Measurements from ENCODE around the gene CDS1.
"Not testable (repeated sequence)": the region's sequence is repeated elsewhere in the genome, so short reads cannot be mapped to it uniquely, and the experiment has no call there.

Gene CDS1

GRCh38 chr4:84582988-84583875 is at the start of gene CDS1:
TSS of gene CDS1 (plus strand) at chr4:84583127. CDS start at chr4:84583402, 275 bp downstream.
- DNase-seq, result peak; percentile 9

GRCh38 chr4:84535901-84536300 is 47.0 kb upstream of the CDS1 start:
- no peak for DNase-seq

DNA sequence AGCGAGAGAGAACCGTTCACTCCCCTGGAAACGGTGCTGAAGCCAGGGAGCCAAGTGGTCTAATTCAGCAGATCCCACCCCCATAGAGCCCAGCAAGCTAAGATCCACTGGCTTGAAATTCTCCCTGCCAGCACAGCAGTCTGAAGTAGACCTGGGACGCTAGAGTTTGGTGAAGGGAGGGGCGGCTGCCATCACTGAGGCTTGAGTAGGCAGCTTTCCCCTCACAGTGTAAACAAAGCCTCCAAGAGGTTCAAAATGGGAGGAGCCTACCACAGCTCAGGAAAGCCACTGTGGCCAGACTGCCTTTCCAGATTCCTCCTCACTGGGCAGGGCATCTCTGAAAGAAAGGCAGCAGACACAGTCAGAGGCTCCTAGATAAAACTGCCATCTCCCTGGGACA is 37.8 kb upstream of the CDS1 start:
- DNase-seq, result no peak

DNA sequence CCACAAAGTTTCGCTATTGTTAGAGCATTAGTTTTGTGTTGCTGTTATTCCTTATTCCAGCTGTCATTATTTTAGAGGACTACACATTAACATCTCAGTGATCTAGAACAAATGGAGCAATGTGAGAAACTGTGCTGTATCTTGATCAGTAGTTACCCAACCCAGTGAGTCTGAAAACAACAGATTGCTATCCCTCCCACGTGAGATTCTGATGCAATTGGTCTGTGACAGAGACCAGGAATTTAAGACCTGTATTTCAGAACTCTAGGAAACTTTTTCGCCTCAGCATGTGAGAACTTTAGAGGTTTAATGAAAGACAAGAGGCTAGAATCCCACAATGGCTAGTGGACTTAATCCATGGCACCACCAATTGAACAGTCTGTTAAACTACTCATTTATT is 35.7 kb upstream of the CDS1 start:
- no peak for DNase-seq

DNA sequence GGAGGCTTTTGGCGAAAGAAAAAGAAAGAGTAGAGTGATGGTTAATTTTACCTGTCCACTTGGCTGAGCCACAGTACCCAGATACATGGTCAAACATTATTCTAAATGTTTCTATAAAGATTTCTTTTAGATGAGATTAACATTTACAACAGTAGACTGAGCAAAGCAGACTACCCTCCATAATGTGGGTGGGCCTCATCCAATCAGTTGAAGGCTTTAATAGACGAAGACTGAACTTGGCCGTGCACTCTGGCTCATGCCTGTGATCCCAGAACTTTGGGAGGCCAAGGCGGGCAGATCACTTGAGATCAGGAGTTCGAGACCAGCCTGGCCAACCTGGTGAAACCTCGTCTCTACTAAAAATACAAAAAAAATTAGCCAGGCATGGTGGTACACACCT is 33.7 kb upstream of the CDS1 start:
- DNase-seq, result not testable (repeated sequence)

DNA sequence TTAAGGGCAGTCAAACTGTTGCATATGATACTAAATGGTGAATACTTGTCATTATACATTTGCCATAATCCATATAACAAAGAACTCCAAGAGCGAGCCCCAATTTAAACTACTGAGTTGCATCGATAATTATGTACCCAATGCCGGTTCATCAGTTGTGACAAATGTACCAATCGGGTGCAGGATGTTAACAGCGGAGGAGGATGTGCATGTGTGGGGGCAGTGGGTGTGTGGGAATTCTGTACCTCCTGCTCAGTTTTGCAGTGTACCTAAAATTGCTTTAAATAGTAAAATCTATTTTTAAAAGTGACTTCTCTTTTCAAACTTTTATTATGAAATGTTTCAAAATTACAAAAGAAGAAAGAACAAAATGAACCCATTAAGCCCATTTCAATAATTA is 20.8 kb upstream of the CDS1 start:
- no peak for DNase-seq

DNA sequence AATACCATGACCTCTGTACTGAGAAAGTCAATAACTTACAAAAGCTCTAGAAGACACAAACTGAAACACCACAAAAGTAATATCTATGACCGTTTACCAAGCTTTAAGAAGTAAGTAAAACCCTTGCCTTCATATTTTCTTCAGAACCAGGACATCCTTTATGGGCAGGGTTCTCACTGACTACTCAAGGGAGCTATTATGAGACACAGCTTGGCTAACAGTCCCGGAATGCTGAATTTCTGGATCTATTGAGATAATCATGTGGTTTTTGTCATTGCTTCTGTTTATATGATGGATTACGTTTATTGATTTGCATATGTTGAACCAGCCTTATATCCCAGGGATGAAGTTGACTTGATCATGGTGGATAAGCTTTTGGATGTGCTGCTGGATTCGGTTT is 19.9 kb upstream of the CDS1 start:
- DNase-seq, result no peak

DNA sequence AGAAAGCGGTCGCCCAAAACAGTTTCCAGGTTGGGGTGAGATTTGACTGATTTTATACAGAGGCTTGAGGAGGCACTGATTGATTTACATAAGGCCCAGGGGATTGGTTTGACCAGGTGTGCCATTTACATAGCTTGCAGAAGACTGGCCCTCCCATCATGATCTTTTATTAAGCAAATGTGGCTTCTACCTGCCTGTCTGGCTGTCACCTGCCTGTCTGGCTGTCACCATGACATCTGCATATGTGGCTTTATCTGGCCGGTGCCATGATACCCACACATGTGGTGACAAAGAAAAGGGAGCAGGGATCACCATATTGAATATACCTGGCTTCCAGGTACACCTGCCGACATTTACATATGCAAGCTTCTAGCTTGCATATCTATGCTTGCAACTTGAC is 17.0 kb upstream of the CDS1 start:
- no peak for DNase-seq

- DNase-seq, result no peak
These were observed 14.4 kb upstream of the CDS1 start for GRCh38 chr4:84568496-84568895.

GRCh38 chr4:84569009-84569408 is 13.9 kb upstream of the CDS1 start:
- no peak for DNase-seq

DNA sequence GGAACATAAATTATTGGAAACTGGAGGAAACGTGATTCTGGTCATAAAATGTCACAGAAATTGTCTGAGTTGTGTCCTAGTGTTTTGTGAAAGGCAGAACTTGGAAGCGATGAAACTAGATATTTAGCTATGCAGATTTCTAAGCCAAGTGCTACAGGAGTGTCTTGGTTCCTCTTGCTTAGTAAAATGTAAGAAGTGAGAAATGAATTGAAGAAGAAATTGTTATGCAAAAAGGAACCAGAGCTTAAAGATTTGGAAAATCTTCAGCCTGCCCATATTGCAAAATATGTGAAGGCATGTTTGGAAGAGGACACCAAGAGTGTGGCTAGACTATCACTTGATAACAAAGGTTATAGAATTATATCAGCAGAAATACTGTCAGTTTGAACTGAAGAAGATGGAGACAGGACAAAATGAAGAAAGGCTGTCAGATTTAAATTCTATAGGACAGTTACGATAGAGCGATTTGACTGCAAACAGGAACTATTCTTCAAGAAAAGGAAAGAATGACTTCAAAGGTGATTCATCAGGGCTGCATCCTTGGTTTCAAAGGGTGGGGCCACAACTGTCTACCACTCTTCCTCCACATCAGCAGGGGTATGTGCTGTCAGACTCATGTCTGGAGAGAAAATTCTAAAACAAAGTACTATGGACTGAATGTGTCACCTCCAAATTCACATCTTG is 9.4 kb upstream of the CDS1 start:
- DNase-seq, result peak; percentile 25

- no peak for DNase-seq
These were observed 8.7 kb upstream of the CDS1 start for GRCh38 chr4:84574069-84574720.

DNA sequence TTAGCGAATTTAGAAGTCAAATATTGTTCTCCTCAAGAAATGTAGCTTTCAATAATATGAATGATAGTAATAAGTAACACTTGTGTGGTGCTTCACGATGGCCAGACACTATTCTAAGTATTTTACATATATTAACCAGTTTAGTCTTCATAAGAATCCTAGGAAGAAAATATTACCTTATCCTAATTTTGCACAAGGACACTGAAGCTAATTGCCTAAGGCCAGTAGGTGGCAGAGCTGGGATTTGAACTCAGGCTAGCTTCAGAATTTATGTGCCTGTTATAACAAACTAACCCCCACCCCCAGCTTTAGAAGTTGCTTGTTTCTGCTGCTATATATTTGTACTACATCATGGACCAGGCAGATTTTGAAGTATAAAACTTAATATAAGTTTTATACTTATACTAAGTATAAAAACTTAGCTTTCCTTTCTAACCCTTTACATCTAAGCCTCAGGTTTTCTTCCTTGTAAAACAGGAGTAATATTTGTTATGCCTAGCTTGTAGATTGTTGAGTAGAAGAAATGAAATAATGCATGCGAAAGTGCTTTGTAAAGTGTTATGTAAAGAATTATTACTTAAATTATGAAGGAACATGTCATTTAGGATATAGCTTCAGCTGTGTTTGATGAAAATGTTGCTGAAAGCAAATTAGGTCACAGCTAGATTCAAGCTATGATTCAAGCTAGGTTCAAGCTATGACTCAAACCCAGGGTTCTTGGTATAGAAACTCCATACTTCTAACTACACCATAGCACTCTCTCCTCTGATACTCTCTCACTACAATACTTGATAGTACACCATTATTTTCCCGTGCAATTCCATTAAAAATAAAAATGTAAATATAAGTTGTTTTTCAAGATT is 4.2 kb upstream of the CDS1 start:
- DNase-seq, result peak; percentile 25

- no peak for DNase-seq
These were observed 3.5 kb upstream of the CDS1 start for GRCh38 chr4:84579403-84579776.

- DNase-seq, result peak; percentile 75
These were observed 482 bp upstream of the CDS1 start for GRCh38 chr4:84582302-84582987.

GRCh38 chr4:84583876-84584380 is 1.0 kb downstream of the CDS1 start:
- no peak for DNase-seq

GRCh38 chr4:84585251-84585650 is 2.3 kb downstream of the CDS1 start:
- DNase-seq, result no peak

DNA sequence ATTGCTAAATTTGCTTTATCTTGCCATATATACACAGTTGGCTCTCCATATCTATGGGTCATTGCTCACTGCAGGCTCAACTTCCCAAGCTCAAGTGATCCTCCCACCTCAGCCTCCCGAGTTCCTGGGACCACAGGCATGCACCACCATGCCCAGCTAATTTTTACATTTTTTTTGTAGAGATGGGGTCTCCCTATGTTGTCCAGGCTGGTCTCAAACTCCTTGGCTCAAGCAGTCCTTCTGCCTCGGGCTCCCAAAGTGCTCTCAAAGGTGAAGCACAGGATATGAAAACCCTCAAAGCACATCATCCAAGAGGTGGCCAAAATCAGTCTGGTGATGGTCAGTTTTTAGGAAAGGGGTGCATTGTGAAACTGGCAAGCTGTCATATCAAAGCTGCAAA is 11.8 kb downstream of the CDS1 start:
- no peak for DNase-seq

- DNase-seq, result no peak
These were observed 13.9 kb downstream of the CDS1 start for GRCh38 chr4:84596826-84597225.

GRCh38 chr4:84597450-84597849 is 14.5 kb downstream of the CDS1 start:
- DNase-seq, result no peak

DNA sequence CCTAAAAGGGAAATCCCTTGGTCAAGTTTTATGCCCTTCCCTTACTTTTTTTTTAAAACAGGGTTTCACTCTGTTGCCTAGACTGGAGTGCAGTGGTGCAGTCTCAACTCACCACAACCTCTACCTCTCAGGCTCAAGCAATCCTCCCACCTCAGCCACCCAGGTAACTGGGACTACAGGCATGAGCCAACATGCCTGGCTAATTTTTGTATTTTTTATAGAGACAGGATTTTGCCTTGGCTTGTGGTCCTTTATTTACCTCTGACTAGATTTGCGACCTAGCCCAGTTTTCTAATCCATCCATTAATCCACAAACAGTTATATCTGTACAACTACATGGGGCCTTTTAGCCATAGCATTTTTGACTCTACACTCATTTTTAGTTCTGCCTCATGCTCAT is 23.7 kb downstream of the CDS1 start:
- DNase-seq, result no peak

GRCh38 chr4:84611531-84611930 is 28.6 kb downstream of the CDS1 start:
- no peak for DNase-seq
